GDM1 (cell line): ENCODE data around the gene DMD.
"Not testable (repeated sequence)": the region's sequence is repeated elsewhere in the genome, so short reads cannot be mapped to it uniquely, and the experiment has no call there.

Source experiments
- DNase-seq: peaks from one replicate; lab custom pipeline; 2025; lab: John Stamatoyannopoulos, UW

Gene DMD

DNA sequence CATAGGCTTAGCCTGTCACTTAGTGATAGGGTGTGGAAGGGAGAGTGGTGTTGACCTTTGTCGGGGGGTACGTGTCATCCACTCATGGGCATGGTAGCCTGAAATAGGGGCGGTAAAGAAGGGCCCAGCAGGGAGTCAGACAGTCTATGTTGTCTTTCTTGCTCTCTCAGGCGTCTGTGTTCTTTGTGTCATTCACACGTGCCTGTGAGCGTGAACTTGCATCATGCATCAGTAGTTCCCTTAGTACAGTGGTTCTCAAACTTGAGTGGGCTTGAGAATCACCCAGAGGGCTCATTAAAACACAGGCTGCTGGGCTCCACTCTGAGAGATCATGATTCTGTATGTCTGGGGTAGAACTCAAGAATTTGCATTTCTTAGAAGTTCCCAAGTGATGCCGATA is 1688.6 kb downstream of the DMD start:
- DNase-seq: no peak

DNA sequence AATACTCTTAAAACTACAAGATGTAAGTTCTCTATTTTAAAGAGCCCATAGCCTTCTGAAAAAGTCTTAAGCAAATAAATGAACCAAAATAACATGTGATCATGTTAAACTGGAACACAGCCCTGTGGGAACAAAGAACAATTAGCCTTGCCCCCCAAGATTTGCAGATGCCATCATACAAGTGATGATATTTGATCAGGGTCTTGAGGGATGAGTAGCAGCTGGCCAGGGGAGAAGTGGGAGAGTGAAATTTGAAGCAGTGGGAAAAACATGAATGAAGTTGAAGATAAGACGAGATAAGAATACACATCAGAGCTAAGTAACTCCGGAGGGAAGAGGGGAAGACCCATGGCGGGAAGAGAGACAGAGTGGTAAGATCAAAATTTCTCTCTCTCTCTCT is 1689.4 kb downstream of the DMD start:
- DNase-seq: no peak

DNA sequence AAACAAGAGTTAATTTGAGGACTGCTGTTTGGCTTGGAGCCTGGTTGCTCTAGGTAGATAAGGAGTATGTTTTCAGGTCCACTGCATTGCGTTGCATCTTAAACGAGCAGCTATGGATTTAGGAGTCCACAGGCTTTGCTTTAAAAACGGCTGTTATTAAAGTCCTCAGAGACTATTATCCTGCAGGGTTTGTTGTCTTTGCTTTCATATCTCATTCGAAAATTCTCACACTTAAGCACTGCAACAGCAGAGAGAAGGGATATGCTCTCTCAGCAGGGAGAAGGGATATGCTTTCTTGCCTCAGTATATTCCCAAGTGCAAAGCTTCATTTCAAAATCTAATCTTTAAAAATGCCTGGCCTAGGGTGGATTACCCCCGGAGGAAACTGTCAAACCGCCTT is 1694.8 kb downstream of the DMD start:
- DNase-seq: no peak

DNA sequence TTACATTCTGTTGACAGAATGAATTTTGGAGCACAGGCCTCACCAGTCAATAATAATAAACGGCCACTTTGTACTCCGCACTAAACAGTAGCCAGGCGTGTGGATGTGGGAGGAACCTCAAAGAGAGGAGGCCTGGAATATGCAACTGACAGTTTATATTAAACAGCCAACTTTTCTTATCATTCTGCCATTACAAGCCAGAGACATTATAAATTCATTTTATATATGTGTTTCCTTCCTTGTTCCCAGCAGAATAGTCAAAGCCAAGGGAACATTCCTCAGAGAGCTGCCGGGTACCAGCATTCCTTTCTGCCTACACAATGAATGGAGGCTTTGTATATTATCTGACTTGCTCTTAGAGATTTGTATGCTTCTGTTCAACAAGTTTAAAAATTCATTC is 1703.0 kb downstream of the DMD start:
- DNase-seq: no peak

DNA sequence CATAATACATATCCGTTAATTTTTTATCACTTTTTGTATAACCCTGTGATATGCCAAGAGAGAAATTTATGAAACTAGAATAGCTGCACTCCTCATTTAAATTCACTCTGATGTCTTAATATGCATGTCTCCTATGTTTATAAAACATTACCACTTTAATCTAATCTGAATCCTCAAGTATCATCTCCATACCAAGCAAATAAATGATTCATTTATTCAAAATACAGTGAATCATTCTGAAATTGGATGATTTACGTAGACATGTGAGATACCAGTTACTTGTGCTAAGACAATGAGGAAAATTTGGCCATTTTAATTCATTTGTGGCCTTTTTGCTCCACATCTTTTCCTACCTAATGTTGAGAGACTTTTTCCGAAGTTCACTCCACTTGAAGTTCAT is 1704.4 kb downstream of the DMD start:
- no peak for DNase-seq

DNA sequence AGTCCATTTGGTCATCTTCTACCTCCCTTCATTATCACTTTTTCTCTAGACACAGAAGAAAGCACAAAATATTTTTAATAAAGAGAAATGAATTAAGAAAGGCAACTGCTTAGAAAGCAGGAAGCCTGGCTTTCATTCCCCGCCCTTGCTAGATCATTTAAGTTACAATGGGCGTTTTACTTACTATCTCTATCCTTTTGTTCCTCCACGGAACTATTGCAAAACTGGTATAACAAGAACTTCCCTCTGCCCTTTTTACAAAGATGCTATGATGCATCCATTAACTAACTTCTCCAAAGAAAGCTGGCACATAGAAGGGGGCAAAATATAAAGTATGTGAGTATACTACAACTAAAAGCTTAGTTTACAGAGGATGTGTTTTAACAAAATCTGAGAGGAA is 1705.0 kb downstream of the DMD start:
- DNase-seq: no peak

DNA sequence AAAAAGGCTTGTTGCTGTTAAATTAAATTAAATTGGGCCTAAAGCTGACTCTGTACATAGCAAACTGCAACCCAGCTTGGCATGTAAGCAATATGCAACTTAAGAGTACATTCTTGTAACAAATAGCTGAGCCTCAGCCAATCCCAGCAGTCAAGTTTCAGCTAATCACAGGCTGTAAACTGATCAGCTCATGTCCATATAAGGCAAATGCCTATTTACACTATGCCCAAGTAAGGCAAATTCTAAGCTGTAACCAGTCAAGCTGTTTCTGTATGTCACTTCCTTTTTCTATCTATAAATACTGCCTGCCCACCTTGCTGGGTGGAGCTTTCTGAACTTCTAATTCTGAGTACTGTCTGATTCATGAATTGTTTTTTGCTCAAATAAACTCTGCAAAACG is 1710.4 kb downstream of the DMD start:
- DNase-seq: no peak

DNA sequence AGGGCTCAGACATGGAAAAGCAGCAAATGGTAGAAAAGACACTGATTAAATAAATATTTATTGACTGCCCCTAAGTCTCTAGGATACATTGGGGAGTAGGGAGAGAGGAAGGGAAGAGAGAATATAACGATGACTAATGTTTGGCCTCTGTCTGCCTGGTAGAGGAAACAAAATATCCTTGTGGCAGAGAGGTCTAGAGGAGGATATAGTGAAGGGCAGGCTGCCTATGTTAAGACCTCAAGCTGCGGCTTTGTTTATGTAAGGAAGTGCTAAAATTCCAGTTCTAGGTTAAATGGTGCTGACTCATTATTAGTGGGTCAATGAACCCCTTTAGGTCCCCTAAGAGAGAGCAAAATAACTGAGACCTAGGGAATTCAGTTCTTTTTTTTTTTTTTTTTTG is 1712.2 kb downstream of the DMD start:
- DNase-seq: no peak

DNA sequence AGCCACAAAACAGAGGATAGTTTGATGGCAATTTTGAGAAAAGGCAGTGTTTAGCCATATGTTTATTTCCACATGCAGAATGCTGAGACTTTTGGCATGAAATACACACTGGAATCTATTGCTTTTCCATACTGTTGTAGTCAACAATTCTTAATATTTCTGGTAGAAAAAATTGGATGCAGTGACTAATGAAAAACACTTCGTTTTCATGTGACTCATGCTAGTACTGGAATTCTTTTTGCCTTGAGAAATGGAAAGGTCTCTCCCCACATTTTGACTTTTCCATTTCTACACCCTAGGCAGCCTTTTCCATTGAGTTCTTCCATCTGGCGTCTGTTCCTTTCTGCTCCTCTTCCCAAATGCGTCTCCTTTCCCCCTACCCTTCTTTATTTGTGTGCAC is 1714.3 kb downstream of the DMD start:
- DNase-seq: no peak

DNA sequence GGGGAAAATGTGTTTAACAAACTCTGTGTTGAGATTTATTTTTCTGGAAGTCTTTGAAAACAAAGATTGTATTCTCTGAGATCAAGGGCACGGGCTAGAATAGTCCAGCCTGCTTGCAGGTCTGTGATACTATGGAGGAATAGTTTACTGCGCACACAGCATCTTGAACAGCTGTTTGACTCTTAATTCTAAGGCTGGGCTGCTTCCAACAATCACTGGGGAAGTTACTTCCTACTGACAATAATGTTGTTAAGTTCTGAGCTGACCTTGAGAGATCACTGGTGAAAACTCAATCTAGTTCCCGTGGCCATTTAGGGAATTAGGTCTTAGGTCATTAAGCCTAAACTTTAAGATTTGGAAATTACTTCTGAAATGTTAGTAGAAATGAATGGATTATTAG is 1723.4 kb downstream of the DMD start:
- DNase-seq: no peak

DNA sequence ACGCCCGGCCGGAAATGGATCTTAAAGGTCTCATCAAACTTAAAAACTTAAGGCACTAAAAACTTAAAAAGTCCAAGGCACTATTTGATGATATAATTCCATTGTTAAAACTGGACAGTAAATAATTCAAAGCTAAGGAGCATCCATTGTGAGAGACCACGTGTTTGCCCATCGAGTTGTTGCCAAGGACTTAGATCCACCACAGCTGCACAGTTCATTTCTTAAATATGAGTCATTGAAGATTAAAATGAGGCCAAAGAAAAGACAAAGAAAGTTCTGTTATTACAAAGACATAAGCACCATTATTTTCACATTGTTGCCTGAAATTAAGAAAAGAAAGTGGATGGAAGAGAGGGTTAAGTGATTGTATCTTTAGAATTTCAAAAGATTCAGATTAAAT is 1728.0 kb downstream of the DMD start:
- no peak for DNase-seq

DNA sequence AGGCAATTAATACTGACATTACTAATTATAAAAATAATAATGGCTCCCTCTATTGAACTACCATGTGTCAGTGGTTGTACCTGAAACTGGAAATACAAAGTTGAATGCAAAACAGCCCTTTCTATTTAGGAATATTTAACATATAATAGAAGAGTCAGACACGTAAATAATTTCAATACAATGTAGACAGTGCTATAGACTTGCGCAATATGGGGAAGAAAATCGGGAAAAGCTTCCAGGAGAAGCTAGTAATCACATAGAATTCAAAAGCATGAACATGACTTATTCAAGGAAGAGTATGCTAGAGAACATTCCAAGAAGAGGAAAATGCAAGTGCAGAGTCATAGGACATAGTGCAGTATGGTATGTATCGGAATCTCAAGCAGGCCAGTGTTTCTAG is 1730.7 kb downstream of the DMD start:
- DNase-seq: no peak

DNA sequence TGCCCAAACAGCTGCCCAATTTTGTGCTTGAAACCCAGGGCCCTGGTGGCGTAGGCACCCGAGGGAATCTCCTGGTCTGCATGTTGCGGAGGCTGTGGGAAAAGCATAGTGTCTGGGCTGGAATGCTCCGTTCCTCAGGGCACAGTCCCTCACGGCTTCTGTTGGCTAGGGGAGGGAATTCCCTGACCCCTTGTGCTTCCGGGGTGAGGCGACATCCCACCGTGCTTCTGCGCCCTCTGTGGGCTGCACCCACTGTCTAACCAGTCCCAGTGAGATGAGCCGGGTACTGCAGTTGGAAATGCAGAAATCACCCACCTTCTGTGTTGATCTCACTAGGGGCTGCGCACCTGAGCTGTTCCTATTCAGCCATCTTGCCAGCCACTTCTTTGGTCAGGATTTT is 1740.1 kb downstream of the DMD start:
- no peak for DNase-seq

DNA sequence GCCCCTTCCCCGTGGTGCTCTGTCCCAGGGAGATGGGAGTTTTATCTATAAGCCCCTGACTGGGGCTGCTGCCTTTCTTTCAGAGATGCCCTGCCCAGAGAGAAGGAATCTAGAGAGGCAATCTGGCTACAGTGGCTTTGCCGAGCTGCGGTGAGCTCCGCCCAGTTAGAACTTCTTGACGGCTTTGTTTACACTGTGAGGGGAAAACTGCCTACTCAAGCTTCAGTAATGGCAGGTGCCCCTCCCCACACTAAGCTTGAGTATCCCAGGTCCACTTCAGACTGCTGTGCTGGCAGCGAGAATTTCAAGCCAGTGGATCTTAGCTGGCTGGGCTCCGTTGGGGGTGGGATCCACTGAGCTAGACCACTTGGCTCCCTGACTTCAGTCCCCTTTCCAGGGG is 1740.6 kb downstream of the DMD start:
- DNase-seq: not testable (repeated sequence)

DNA sequence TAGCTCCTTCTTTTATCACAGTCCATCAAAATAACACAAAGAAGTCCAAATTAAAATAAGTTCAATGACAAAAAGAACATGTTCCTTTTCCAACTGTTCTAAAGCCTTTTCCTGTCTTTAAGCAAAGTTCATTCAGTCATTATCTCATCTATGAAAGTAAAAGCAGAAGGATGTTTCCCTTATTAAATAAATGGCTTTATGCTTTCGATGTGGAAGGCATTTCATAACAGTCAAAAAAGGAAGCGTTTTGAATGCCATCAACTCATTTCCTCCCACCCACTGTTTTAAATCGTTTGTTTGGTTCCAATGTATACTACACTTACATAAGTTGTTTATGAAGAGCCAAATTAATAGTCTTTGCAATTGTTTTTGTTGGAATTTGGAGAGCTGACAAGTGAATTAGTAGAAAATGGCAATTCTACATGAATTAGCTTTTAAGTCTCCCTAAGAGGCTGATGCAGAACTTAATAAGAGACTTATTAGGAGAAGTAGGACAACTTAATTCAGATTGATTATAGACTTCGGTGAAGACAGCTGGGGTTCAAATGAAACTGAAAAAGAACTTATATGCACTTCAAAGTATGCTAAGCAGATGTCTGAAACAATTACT is 1746.9 kb downstream of the DMD start:
- DNase-seq: no peak

DNA sequence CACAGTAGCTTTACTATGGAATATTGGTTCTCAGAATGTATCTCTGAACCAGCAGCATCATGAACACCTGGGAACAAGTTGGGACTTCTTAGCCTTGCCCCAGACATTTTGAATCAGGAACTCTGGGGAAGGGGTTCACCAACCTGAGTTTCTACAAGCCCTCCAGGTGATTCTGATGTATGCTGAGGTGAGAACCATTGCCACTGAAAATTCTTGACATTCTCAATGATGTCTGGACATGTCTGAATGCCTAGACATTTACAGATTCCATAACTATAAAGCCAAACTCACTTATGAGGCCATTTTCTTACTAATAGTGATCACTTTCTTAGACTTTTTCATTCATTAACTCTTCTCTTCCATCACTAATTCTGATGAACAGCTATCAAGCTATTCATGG is 1750.1 kb downstream of the DMD start:
- no peak for DNase-seq

DNA sequence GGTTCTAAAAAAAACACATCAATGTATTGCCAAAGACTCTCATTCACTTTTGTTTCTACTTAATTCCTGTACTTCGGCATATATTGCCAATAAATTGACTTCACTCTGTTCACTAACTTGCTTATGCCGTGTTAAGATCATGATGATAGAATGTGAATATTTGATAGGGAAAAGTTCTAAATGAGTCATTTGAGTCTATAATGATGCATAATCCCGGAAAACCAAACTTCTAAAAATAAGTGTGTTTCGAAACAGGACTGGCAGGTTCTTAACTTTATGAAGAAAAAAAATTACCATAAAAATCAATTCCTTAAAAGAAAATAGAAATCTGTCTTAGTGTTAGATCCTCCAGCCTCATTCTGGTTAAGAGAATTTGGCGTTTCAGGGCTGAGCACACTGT is 1752.0 kb downstream of the DMD start:
- DNase-seq: no peak

DNA sequence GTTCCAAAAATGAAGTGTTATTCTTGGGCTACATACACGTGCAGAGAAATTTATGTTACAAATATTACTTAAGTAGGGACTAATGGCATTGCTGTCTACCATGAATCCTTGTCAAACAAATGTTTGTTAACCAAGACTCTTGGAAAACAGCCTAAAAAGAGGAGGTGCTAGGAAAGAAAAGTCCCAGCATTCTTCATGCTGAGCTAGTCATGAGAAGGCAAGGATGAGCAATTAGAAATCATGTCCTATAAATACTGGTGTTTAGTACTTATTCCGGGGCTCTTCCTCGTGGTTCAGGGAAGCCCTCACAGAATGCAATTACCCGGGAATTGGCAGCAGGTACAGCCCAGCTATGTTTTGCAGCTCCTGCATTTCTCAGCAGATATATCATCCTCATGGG is 1761.4 kb downstream of the DMD start:
- no peak for DNase-seq

DNA sequence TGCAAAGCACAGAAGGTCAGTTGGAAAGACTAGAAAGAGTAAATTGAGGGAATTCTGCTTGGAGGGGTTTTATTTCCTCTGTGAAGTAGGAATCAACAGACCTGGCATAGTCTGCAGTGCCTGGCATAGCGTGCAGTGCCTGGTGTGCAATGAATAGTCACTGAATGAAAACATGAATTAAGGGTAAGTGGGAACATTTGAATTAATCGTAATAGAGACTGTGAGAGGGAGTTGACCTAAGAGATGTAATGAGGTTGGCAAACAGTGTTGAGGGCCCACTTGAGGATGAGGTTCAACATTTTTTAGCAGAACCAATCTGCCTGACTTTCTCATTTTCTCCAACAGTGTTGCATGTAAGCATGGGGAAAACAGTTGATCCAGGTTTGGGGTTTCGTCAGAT is 1762.3 kb downstream of the DMD start:
- DNase-seq: no peak

DNA sequence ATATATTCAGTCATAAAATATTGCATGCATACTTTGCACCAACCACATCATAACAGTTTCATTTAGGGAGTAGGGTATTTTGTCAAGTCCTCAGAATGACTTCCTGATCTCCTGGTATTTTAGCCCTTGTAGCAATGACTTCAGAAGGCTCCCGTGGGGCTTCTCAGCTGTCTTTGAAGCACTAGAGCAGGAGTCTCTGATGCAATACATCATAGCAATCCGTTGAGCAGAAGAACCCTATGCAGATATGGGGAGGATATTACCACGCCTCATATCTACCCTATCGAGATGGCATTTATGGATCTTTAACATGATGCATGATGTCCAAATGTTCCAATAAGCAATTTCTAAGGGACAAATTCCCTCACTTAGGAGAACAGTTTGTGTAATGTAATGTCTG is 1765.8 kb downstream of the DMD start:
- no peak for DNase-seq

DNA sequence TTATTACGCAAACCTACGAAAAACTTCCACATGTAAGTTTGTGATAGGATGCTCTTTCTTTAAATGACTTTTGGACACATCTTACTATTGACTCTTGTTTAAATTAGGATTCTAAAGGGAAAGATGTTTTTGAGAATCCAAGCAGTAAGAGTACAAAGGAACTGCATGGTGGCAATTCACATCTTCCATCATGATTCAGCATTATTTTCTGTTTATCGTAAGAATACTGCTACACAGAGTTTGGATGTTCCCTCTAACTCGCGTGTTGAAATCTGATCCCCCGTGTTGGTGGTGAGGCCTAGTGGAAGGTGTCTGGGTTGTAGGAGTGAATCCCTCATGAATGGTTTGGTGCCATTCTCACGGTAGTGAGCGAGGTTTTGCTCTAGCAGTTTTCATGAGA is 1767.7 kb downstream of the DMD start:
- DNase-seq: no peak

DNA sequence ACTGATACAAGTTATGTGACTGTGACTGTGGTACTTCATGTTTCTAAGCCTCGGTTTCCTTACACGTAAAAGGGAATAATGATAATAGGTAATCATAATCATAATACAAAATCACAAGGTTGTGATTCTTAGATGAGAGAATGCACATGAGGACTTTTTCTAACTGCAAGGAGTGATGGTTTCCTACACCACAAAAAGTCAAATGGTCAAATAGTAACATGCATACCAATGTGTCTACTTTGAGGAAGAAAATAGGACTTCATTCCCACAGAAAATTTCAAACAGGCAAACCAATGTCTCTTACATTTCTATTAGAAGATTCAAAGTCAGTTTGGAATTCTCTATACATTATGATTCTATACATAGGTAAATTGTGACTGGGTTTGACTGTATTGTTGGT is 1770.8 kb downstream of the DMD start:
- no peak for DNase-seq

DNA sequence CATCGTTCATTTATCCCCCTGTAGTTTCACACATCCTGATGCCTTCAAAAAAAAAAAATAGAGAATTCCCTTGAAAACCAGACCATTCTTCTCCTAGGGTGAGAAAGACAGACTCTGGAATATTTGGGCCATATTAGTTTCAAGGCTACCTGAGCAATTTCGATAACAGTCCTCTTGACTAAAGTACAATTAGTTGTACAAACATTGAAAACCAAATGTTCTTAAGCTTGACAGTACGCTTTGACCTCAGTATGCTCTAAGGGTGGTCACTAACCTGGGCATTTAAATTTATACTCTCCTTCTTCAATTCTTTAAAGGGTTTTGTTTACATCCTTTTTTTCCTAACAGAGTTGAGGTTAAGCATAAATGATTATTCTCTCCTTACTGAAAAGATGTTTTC is 1774.9 kb downstream of the DMD start:
- no peak for DNase-seq

DNA sequence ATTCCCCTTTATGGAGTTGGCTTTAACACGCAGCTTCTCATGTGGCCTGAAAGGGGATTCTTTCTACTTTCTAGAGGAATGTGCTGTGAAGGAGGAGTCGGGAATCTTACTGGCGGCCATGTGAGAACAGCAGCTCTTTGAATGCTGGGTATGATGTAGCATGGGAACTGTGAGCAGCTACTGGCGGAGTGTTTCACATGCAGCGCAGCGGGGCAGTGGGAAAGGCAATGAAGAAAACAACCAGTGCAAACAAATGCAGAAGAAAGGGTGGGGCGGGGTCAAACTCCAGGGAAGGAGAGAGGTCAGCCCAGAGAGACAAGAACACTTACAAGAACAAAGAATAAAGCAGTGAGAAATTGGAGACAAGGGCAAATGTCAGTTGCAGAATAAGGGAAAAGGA is 1775.8 kb downstream of the DMD start:
- DNase-seq: no peak

DNA sequence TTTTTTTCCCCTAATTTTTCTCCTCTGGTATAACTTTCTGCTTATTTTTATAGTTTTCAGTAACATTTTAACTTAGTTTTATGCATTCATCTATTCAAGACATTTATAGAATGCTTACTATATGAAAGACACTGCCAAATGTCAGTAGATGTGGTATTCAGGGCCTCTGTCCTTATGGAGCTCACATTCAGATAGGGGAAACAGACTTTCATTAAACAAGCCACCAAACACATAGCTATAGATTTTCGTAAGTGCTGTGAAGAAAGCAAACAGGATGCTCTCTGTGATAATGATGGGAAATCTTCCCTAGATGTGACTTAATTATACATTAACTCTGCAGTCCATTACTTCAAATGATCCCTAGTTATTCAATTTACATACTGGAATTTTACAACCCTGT is 1777.5 kb downstream of the DMD start:
- DNase-seq: no peak
